Motor neuron (in vitro differentiated cells): ENCODE data around the gene PCDHGA8. TPM values are rescaled to one million over a fixed set of nuclear protein-coding genes. Genes with fewer than 3 reads are reported as not detected.
"Not testable (repeated sequence)": the region's sequence is repeated elsewhere in the genome, so short reads cannot be mapped to it uniquely, and the experiment has no call there.

Experiments used
- ATAC-seq, 8 experiments: fragments of 200-7000 bp; cut with Tn5 transposase; replicated peaks in 6 of 8; 2 replicates each; pipeline ENCODE4 v1.8.0; 2021; ENCODE audit warnings: mild to moderate bottlenecking in 8 of 8, moderate library complexity in 8 of 8
- H3K27ac ChIP-seq, 2 donors: fragments of 250-450 bp; sonication (Bioruptor Pico); 2 replicates each; pipeline ENCODE4 v1.9.0; 2021; ENCODE audit warnings: antibody characterized with exemption in 2 of 2, mild to moderate bottlenecking in 2 of 2, moderate library complexity in 1 of 2
- H3K4me1 ChIP-seq, 2 donors: fragments of 250-450 bp; sonication (Bioruptor Pico); replicated peaks in 1 of 2; 2 replicates each; pipeline ENCODE4 v1.6.1; 2021; ENCODE audit warnings: antibody characterized with exemption in 2 of 2, mild to moderate bottlenecking in 2 of 2, moderate library complexity in 1 of 2
- H3K4me3 ChIP-seq, 5 donors: fragments of 250-450 bp; sonication (Bioruptor Pico); 2 replicates each; pipeline ENCODE4 v1.9.0; 2021; ENCODE audit warnings: antibody characterized with exemption in 5 of 5, mild to moderate bottlenecking in 5 of 5, moderate library complexity in 4 of 5
- WGBS, 10 experiments: fragments of 450-650 bp; shearing (Covaris generic); methylation state at CpG; one replicate each; pipeline ENCODE4 v1.0.0; 2022; 5-methylcytosine and 5-hydroxymethylcytosine counted together
- in situ Hi-C, 9 experiments: fragments of 400-800 bp; cut with MboI; loops; one replicate each; pipeline ENCODE4 v1.15.0; 2021; ENCODE audit warnings: low sequenced_read_pairs in 9 of 9, low pct_unique_long_range_greater_than_20kb in 2 of 9; ENCODE audit not compliant: unreplicated experiment in 9 of 9
- total RNA-seq, 8 experiments: library from RNA; unstranded; fragments of 300-600 nt; gene quantifications; 2 replicates each; pipeline versions ENCODE4 v1.2.3 to v1.2.4, GENCODE V29; 2022

Gene PCDHGA8
- total RNA-seq, 8 experiments from 2014 or later, result 0.11 to 5.7 (median 0.57) TPM

DNA sequence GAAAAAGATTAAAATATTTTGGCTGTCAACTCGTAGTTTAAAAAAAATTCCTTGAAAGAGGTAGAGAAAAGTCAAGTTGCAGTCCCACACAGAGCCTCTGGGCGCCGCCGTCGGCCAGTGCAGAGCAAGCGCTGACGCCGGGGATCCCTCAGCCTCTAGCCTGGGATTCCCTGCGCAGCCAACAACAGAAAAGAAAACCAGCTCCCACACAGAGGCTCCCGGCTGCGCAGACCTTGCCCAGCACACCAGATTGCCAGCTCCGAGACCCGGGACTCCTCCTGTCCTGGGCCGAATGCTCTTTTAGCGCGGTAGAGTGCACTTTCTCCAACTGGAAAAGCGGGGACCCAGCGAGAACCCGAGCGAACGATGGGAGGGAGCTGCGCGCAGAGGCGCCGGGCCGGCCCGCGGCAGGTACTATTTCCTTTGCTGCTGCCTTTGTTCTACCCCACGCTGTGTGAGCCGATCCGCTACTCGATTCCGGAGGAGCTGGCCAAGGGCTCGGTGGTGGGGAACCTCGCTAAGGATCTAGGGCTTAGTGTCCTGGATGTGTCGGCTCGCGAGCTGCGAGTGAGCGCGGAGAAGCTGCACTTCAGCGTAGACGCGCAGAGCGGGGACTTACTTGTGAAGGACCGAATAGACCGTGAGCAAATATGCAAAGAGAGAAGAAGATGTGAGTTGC, 25.2 kb downstream of the PCDHGA8 start, which contains the start of gene PCDHGB7:
PCDHGB7 (plus strand) TSS at position 184 of the 679 bp plus-strand sequence; CDS start at position 367, 183 bp downstream.
- H3K27ac ChIP-seq, result peak within 1 kb of the TSS in 1 of 2 donors; percentile 59
- peak within 1 kb of the TSS; percentile 3 to 32 (median 25) for H3K4me3 ChIP-seq
- ATAC-seq, result peak; percentile 56 to 98 (median 86)
- WGBS, 10 experiments, result 0 to 57% (median 31%) methylated on average over 1 to 15 of the region's 47 CpGs
- H3K4me1 ChIP-seq, result not testable (repeated sequence)
- in situ Hi-C loops, result loop anchor here in 6 of 9 experiments (10.0 to 25.0 kb wide), 3 partner anchors 120 to 147 kb away; no protein-coding TSS in a partner anchor

DNA sequence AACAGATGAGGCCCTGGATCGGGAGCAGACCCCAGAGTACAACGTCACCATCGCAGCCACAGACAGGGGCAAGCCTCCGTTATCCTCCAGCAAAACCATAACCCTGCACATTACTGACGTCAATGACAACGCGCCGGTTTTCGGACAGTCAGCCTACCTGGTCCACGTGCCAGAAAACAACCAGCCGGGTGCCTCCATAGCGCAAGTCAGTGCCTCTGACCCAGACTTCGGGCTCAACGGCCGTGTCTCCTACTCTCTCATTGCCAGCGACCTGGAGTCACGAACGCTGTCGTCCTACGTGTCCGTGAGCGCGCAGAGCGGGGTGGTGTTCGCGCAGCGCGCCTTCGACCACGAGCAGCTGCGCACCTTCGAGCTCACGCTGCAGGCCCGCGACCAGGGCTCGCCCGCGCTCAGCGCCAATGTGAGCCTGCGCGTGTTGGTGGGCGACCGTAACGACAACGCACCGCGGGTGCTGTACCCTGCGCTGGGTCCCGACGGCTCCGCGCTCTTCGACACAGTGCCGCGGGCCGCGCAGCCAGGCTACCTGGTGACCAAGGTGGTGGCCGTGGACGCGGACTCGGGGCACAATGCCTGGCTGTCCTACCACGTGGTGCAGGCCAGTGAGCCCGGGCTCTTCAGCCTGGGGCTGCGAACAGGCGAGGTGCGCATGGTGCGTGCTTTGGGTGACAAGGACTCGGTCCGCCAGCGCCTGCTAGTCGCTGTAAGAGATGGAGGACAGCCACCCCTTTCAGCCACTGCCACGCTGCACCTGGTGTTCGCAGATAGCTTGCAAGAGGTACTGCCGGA, 26.8 kb downstream of the PCDHGA8 start:
- in situ Hi-C loops, result loop anchor here in 6 of 9 experiments (10.0 to 25.0 kb wide), 3 partner anchors 118 to 146 kb away; no protein-coding TSS in a partner anchor
- ATAC-seq, result no peak
- Histone ChIP-seq H3K4me1 (no peaks in the 10 kb centered on the region), H3K27ac (no peak overlapping the region), H3K4me3 (no peak overlapping the region)
- 48 to 98% (median 89%) methylated on average over 5 to 41 of the region's 74 CpGs; no CpG with 5 or more reads in 3 of the 10 experiments for WGBS, 10 experiments

DNA sequence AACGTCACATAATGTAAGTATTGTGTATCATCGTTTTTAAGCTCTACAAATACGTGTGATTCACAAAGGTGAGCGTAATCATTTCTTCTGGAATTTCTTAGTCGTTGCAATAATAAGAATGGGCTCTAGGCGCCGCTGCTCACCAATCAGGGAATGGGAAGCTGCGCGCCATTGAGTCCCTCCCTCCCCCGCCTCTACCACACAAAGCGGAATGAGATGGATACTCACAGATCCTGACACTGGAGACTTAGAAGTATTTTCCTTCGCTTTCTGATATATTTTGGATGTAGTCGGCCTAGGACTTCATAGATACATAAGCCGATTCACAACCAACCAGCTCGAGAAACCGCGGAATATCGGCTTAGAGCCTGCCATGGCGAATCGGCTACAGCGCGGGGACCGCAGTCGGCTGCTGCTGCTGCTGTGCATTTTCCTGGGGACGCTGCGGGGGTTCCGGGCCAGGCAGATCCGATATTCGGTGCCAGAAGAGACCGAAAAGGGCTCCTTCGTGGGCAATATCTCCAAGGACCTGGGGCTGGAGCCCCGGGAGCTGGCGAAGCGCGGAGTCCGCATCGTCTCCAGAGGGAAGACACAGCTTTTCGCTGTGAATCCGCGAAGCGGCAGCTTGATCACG, 28.5 kb downstream of the PCDHGA8 start, which contains the start of gene PCDHGA11:
PCDHGA11 (plus strand) TSS at position 197 of the 634 bp plus-strand sequence; CDS start at position 374, 177 bp downstream.
- in situ Hi-C loops, result loop anchor here in 5 of 9 experiments (25.0 kb wide), 2 partner anchors 116 to 141 kb away; no protein-coding TSS in a partner anchor
- Histone ChIP-seq H3K4me3 (no peak within 1 kb of the TSS), H3K4me1 (no peaks in the 10 kb centered on the region), H3K27ac (no peak within 1 kb of the TSS)
- WGBS, 10 experiments, result 0 to 95% (median 55%) methylated on average over 1 to 38 of the region's 42 CpGs
- ATAC-seq, result peak in 2 of 8 experiments; percentile 31 to 68

DNA sequence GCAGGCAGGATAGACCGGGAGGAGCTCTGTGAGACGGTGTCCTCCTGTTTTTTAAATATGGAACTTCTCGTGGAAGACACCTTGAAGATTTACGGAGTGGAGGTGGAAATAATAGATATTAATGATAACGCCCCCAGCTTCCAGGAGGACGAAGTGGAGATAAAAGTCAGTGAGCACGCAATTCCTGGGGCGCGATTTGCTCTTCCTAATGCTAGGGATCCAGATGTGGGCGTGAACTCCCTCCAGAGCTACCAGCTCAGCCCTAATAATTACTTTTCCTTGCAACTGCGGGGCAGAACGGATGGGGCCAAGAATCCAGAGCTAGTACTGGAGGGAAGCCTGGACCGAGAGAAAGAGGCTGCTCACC, 29.0 kb downstream of the PCDHGA8 start:
- no peaks in the 10 kb centered on the region for H3K4me1 ChIP-seq

DNA sequence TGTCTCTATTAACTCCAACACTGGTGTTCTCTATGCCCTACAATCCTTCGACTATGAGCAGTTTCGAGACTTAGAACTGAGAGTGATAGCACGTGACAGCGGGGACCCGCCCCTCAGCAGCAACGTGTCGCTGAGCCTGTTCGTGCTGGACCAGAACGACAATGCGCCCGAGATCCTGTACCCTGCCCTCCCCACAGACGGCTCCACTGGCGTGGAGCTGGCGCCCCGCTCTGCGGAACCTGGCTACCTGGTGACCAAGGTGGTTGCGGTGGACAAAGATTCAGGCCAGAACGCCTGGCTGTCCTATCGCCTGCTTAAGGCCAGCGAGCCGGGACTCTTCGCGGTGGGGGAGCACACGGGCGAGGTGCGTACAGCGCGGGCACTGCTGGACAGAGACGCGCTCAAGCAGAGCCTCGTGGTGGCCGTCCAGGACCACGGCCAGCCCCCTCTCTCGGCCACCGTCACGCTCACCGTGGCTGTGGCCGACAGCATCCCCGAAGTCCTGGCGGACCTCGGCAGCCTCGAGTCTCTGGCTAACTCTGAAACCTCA, 30.4 kb downstream of the PCDHGA8 start:
- Histone ChIP-seq H3K27ac (no peak overlapping the region), H3K4me3 (no peak overlapping the region), H3K4me1 (no peaks in the 10 kb centered on the region)
- in situ Hi-C loops, result loop anchor here in 5 of 9 experiments (25.0 kb wide), 2 partner anchors 114 to 139 kb away; no protein-coding TSS in a partner anchor
- no peak for ATAC-seq
- 7 to 100% (median 97%) methylated on average over 3 to 11 of the region's 42 CpGs; no CpG with 5 or more reads in 4 of the 10 experiments for whole genome bisulfite sequencing, 10 experiments

More for the DNA sequence above, 29.0 kb downstream of the PCDHGA8 start:
- ATAC-seq, result no peak
- 11 to 93% (median 38%) methylated on average over 2 to 12 of the region's 13 CpGs; no CpG with 5 or more reads in 3 of the 10 experiments for WGBS, 10 experiments
- no peak overlapping the region for H3K4me3 ChIP-seq
- no peak overlapping the region for H3K27ac ChIP-seq
- in situ Hi-C loops, result loop anchor here in 5 of 9 experiments (25.0 kb wide), 2 partner anchors 116 to 141 kb away; no protein-coding TSS in a partner anchor

DNA sequence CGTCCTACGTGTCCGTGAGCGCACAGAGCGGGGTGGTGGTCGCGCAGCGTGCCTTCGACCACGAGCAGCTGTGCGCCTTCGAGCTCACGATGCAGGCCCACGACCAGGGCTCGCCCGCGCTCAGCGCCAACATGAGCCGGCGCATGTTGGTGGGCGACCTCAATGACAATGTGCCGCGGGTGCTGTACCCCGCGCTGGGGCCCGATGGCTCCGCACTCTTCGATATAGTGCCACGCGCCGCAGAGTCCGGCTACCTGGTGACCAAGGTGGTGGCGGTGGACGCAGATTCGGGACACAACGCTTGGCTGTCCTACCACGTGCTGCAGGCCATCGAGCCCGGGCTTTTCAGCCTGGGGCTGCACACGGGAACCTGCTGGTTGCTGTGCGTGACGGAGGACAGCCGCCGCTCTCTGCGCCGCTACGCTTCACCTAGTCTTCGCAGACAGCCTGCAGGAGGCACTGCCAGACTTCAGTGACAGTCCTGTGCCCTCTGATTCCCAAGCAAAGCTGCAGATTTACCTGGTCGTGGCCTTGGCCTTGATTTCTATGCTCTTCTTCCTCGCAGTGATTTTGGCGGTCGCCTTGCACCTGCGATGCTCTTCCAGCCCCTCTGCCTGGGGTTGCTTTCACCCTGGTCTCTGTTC, 35.5 kb downstream of the PCDHGA8 start:
- Histone ChIP-seq H3K27ac (no peak overlapping the region), H3K4me3 (no peak overlapping the region), H3K4me1 (no peaks in the 10 kb centered on the region)
- in situ Hi-C loops, result no loop called here
- ATAC-seq, result no peak
- 23 to 100% (median 93%) methylated on average over 1 to 33 of the region's 53 CpGs; no CpG with 5 or more reads in 4 of the 10 experiments for WGBS, 10 experiments

DNA sequence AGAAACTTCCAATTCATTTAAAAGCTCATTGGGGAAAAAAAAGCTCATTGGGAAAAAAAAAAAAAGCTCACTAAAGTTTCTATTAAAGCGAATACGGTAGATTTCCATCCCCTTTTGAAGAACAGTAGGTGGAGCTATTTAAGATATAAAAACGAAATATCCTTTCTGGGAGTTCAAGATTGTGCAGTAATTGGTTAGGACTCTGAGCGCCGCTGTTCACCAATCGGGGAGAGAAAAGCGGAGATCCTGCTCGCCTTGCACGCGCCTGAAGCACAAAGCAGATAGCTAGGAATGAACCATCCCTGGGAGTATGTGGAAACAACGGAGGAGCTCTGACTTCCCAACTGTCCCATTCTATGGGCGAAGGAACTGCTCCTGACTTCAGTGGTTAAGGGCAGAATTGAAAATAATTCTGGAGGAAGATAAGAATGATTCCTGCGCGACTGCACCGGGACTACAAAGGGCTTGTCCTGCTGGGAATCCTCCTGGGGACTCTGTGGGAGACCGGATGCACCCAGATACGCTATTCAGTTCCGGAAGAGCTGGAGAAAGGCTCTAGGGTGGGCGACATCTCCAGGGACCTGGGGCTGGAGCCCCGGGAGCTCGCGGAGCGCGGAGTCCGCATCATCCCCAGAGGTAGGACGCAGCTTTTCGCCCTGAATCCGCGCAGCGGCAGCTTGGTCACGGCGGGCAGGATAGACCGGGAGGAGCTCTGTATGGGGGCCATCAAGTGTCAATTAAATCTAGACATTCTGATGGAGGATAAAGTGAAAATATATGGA, 38.1 kb downstream of the PCDHGA8 start, which contains the start of gene PCDHGA12:
PCDHGA12 (plus strand) TSS at position 176 of the 782 bp plus-strand sequence; CDS start at position 429, 253 bp downstream.
- no peaks in the 10 kb centered on the region for H3K4me1 ChIP-seq
- ATAC-seq, result peak in 2 of 8 experiments; percentile 63 to 83
- in situ Hi-C loops, result no loop called here
- 9 to 100% (median 94%) methylated on average over 1 to 27 of the region's 33 CpGs for WGBS, 10 experiments
- no peak within 1 kb of the TSS for H3K4me3 ChIP-seq
- no peak within 1 kb of the TSS for H3K27ac ChIP-seq

DNA sequence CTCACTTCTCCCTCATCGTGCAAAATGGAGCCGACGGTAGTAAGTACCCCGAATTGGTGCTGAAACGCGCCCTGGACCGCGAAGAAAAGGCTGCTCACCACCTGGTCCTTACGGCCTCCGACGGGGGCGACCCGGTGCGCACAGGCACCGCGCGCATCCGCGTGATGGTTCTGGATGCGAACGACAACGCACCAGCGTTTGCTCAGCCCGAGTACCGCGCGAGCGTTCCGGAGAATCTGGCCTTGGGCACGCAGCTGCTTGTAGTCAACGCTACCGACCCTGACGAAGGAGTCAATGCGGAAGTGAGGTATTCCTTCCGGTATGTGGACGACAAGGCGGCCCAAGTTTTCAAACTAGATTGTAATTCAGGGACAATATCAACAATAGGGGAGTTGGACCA, 38.9 kb downstream of the PCDHGA8 start:
- in situ Hi-C loops, result no loop called here
- Histone ChIP-seq H3K4me1 (no peaks in the 10 kb centered on the region), H3K27ac (no peak overlapping the region), H3K4me3 (no peak overlapping the region)
- ATAC-seq, result no peak
- WGBS, 10 experiments, result 33 to 100% (median 90%) methylated on average over 6 to 17 of the region's 37 CpGs; no CpG with 5 or more reads in 2 of the 10 experiments

DNA sequence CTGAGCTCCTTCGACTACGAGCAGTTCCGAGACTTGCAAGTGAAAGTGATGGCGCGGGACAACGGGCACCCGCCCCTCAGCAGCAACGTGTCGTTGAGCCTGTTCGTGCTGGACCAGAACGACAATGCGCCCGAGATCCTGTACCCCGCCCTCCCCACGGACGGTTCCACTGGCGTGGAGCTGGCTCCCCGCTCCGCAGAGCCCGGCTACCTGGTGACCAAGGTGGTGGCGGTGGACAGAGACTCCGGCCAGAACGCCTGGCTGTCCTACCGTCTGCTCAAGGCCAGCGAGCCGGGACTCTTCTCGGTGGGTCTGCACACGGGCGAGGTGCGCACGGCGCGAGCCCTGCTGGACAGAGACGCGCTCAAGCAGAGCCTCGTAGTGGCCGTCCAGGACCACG, 39.9 kb downstream of the PCDHGA8 start:
- H3K27ac ChIP-seq, in situ Hi-C loops, H3K4me1 ChIP-seq, H3K4me3 ChIP-seq, ATAC-seq: not testable (repeated sequence)
- 94 to 98% (median 98%) methylated on average over 3 to 14 of the region's 38 CpGs; no CpG with 5 or more reads in 7 of the 10 experiments for WGBS, 10 experiments

DNA sequence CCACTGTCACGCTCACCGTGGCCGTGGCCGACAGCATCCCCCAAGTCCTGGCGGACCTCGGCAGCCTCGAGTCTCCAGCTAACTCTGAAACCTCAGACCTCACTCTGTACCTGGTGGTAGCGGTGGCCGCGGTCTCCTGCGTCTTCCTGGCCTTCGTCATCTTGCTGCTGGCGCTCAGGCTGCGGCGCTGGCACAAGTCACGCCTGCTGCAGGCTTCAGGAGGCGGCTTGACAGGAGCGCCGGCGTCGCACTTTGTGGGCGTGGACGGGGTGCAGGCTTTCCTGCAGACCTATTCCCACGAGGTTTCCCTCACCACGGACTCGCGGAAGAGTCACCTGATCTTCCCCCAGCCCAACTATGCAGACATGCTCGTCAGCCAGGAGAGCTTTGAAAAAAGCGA, 40.3 kb downstream of the PCDHGA8 start:
- ATAC-seq, H3K4me1 ChIP-seq, H3K4me3 ChIP-seq, in situ Hi-C loops, H3K27ac ChIP-seq: not testable (repeated sequence)
- 31 to 100% (median 85%) methylated on average over 1 to 16 of the region's 29 CpGs; no CpG with 5 or more reads in 2 of the 10 experiments for WGBS, 10 experiments

DNA sequence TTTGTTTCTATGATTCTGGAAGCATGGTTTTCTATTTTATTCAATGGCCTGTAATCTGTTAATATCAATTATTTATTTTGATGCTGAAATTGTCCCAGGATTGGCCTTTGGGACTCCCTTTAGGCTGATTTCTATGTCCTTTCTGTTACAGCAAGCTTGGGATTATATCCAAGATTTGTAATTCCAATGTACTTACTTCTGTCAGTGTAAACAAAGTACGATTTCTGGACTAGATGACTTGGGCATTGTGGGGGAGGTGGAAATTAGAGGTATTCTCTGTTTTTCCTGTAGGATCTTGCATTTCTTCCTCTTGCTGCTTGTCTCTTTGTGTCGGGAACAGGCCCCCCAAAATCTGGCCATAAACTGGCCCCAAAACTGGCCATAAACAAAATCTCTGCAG, 41.6 kb downstream of the PCDHGA8 start:
- WGBS, 10 experiments, result 17 to 100% (median 66%) methylated on average over 1 to 2 of the region's 2 CpGs; no CpG with 5 or more reads in 2 of the 10 experiments
- Histone ChIP-seq H3K27ac (no peak overlapping the region), H3K4me1 (no peaks in the 10 kb centered on the region), H3K4me3 (no peak overlapping the region)
- in situ Hi-C loops, result no loop called here
- ATAC-seq, result no peak
